ENCODE results near the gene TDRD1. TPM values are rescaled to one million over a fixed set of nuclear protein-coding genes. Genes with fewer than 3 reads are reported as not detected.

TDRD1 gene
- total and polyA plus RNA-seq, 2 donors (not counting 3 experiments of a cell fraction or from before 2014, with no cell fraction given) = not detected

DNA sequence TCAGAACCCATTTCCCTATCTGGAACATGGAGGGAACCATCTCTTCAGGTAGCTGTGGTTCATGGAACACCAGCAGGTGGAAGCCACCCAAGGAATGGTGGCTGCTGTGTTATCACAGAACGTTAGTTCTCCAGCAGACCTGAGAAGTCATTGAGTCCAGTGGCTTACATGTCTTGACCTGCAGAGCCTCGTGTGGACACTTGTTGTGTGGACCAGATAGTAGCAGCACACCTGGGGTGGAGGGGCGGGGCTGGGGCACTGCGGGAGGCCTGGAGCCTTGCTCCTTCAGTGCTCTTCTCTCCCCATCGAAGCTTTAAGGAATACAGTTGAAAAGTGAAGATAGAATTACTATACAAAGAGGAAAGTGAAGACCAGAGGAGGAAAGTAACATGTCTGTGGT, 102.3 kb downstream of the TDRD1 start:
- Histone ChIP-seq H3K4me1 (ENCODE audit: control insufficient read depth, extremely low read depth, insufficient read depth, low read length) (no peaks in the 10 kb centered on the region), H3K9me3 (replicated peaks; ENCODE audit: control insufficient read depth, insufficient read depth, low read length) (no peaks in the 10 kb centered on the region), H4K20me1 (replicated peaks; ENCODE audit: control insufficient read depth, extremely low read depth, insufficient read depth, low read length) (no peaks in the 10 kb centered on the region), H3K4me3 (replicated peaks in 1 of 3; ENCODE audit: insufficient read depth in 1 of 3, low read depth in 1 of 3, low read length in 3 of 3) (no peak overlapping the region), H2AFZ (ENCODE audit: low read depth, low read length) (no peak overlapping the region), H3K27me3 (ENCODE audit: control insufficient read depth in 2 of 2, insufficient read depth in 2 of 2, low read length in 2 of 2) (peaks cover 0 to 7% of the 10 kb centered on the region in 2 experiments), H3K79me2 (ENCODE audit: control insufficient read depth, insufficient read depth, low read length) (no peaks in the 10 kb centered on the region), H3K4me2 (ENCODE audit: insufficient read depth, low read length) (no peak overlapping the region), H3K27ac (ENCODE audit: insufficient read depth, low read depth, low read length) (no peak overlapping the region), H3K36me3 (ENCODE audit: control insufficient read depth in 2 of 2, extremely low read depth in 1 of 2, insufficient read depth in 2 of 2, low read length in 2 of 2) (no peaks in the 10 kb centered on the region), H3K9me1 (replicated peaks; ENCODE audit: control insufficient read depth, extremely low read depth, insufficient read depth, low read length) (no peaks in the 10 kb centered on the region), H3K9ac (replicated peaks; ENCODE audit: extremely low read depth, insufficient read depth, low read length) (no peak overlapping the region)
- DNase-seq (ENCODE audit: low read depth, low spot score) (no peak), FAIRE-seq (no peak)
- CTCF ChIA-PET = interaction anchor here (3.2 kb wide), 1 partner anchor 23 kb away, joined by 9 read pairs; no protein-coding TSS in a partner anchor
- dilution Hi-C loops (cut with MboI; ENCODE audit: extremely low pct_ligation_motif_present, low sequenced_read_pairs) = no loop called here
- intact Hi-C loops (cut with micrococcal nuclease) = no loop called here
- TF ChIP-seq GATA2 (IDR thresholded peaks at IDR 0.05; ENCODE audit: insufficient read depth, insufficient read length, low read depth, low read length) (no peak), POLR2AphosphoS5 (IDR thresholded peaks at IDR 0.05; ENCODE audit: insufficient read depth, low read depth, low read length) (no peak), MYC (IDR thresholded peaks at IDR 0.05; ENCODE audit: low read depth, low read length) (no peak), JUN (IDR thresholded peaks at IDR 0.05; ENCODE audit: borderline replicate concordance, insufficient read depth, insufficient read length, low read depth) (no peak), EZH2 (IDR thresholded peaks at IDR 0.05; ENCODE audit: borderline replicate concordance, low read depth, low read length, severe bottlenecking) (no peak), FOS (IDR thresholded peaks at IDR 0.05; ENCODE audit: borderline replicate concordance, insufficient read depth, low read length) (no peak), POLR2A (IDR thresholded peaks at IDR 0.05; ENCODE audit: low read depth, low read length) (no peak)
- TF ChIP-seq, protein P1, sequence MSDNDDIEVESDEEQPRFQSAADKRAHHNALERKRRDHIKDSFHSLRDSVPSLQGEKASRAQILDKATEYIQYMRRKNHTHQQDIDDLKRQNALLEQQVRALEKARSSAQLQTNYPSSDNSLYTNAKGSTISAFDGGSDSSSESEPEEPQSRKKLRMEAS (IDR thresholded peaks at IDR 0.05; ENCODE audit: insufficient read depth, insufficient read length) = no peak
- TF ChIP-seq, protein P2, sequence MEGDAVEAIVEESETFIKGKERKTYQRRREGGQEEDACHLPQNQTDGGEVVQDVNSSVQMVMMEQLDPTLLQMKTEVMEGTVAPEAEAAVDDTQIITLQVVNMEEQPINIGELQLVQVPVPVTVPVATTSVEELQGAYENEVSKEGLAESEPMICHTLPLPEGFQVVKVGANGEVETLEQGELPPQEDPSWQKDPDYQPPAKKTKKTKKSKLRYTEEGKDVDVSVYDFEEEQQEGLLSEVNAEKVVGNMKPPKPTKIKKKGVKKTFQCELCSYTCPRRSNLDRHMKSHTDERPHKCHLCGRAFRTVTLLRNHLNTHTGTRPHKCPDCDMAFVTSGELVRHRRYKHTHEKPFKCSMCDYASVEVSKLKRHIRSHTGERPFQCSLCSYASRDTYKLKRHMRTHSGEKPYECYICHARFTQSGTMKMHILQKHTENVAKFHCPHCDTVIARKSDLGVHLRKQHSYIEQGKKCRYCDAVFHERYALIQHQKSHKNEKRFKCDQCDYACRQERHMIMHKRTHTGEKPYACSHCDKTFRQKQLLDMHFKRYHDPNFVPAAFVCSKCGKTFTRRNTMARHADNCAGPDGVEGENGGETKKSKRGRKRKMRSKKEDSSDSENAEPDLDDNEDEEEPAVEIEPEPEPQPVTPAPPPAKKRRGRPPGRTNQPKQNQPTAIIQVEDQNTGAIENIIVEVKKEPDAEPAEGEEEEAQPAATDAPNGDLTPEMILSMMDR (IDR thresholded peaks at IDR 0.05; ENCODE audit: extremely low read depth in 1 of 2, insufficient read depth in 1 of 2, low read depth in 1 of 2, low read length in 2 of 2) = no peak
- POLR2A ChIA-PET = no interaction called here
- BruUV-seq (replicated peaks) = no TSS peak

MicroRNAs within 50 kb of the gene (microRNA counts, 767-probe panel; counts per million panel counts)
- 723 counts per million, percentile 96 among the panel's probes with 10 or more counts for microRNA hsa-miR-2110

Small RNA genes lying within 50 kb of the gene (small RNA-seq; reads per million reads assigned to genes)
- gene RF02277 (ENCODE audit: insufficient read depth, insufficient read length, low read depth, low replicate concordance) = not detected

Other genes starting within 250 kb of the TDRD1 start
- gene ADRB1, start 135.5 kb upstream of the TDRD1 start, total RNA-seq = 0.97 and 1.8 TPM in 2 replicates
- gene ADRB1, start 135.5 kb upstream of the TDRD1 start, polyA plus RNA-seq = 0.23 and 0.49 TPM in 2 replicates
- gene CCDC186, start 5.2 kb upstream of the TDRD1 start, total RNA-seq = 13.4 and 13.9 TPM in 2 replicates
- gene CCDC186, start 5.2 kb upstream of the TDRD1 start, polyA plus RNA-seq = 1.3 and 1.8 TPM in 2 replicates
- not detected in 2 replicates for gene VWA2, start 59.9 kb downstream of the TDRD1 start, total RNA-seq
- gene VWA2, start 59.9 kb downstream of the TDRD1 start, polyA plus RNA-seq = not detected in 2 replicates
- gene AFAP1L2, start 225.1 kb downstream of the TDRD1 start, total RNA-seq = 1.6 and 4.1 TPM in 2 replicates
- 0.53 and 0.90 TPM in 2 replicates for gene AFAP1L2, start 225.1 kb downstream of the TDRD1 start, polyA plus RNA-seq